Memory B cell (primary cell): ENCODE data around the gene PAIP2B.

Source experiments
- ATAC-seq: fragments of 150-1000 bp; cut with Tn5 transposase; 2 replicates; pipeline ENCODE4 v1.10.0; 2021; ENCODE audit warnings: low read depth, mild to moderate bottlenecking, moderate library complexity
- DNase-seq, 2 donors: peaks; one replicate each; pipeline ENCODE4 v3.0.0; 2022; ENCODE audit warnings: low spot score in 2 of 2
- H3K27ac Mint-ChIP-seq: one replicate; pipeline ENCODE4 v1.8.0; 2022; ENCODE audit warnings: mild to moderate bottlenecking, moderate library complexity, mixed read lengths
- H3K27me3 Mint-ChIP-seq: one replicate; pipeline ENCODE4 v1.8.0; 2022; ENCODE audit warnings: mixed read lengths
- H3K36me3 Mint-ChIP-seq: one replicate; pipeline ENCODE4 v1.8.0; 2022; ENCODE audit warnings: mild to moderate bottlenecking, mixed read lengths
- H3K4me1 Mint-ChIP-seq: one replicate; pipeline ENCODE4 v1.8.0; 2022; ENCODE audit warnings: mixed read lengths
- H3K4me3 Mint-ChIP-seq: one replicate; pipeline ENCODE4 v1.8.0; 2022; ENCODE audit warnings: mild to moderate bottlenecking, moderate library complexity, mixed read lengths
- H3K9me3 Mint-ChIP-seq: one replicate; pipeline ENCODE4 v1.8.0; 2022; ENCODE audit warnings: mixed read lengths

Gene PAIP2B

GRCh38 chr2:71154279-71154678 lies 72.6 kb downstream of the PAIP2B start:
- H3K27ac Mint-ChIP-seq: no peak overlapping the region
- H3K9me3 Mint-ChIP-seq: no peaks in the 10 kb centered on the region
- H3K4me3 Mint-ChIP-seq: no peak overlapping the region
- DNase-seq: no peak
- peaks cover 7% of the 10 kb centered on the region for H3K27me3 Mint-ChIP-seq
- ATAC-seq: no peak
- peaks cover 7% of the 10 kb centered on the region for H3K36me3 Mint-ChIP-seq
- peaks cover 10% of the 10 kb centered on the region for H3K4me1 Mint-ChIP-seq

- H3K27me3 Mint-ChIP-seq: peaks cover 7% of the 10 kb centered on the region
- DNase-seq: no peak
- H3K36me3 Mint-ChIP-seq: peaks cover 11% of the 10 kb centered on the region
- ATAC-seq: no peak
- H3K4me3 Mint-ChIP-seq: no peak overlapping the region
- H3K9me3 Mint-ChIP-seq: no peaks in the 10 kb centered on the region
- H3K27ac Mint-ChIP-seq: no peak overlapping the region
- peaks cover 10% of the 10 kb centered on the region for H3K4me1 Mint-ChIP-seq
Observed at GRCh38 chr2:71153585-71154224, 73.2 kb downstream of the PAIP2B start.

GRCh38 chr2:71151620-71152019 lies 75.3 kb downstream of the PAIP2B start:
- ATAC-seq (no peak), DNase-seq (no peak)
- Mint-ChIP-seq H3K36me3 (peaks cover 18% of the 10 kb centered on the region), H3K27ac (no peak overlapping the region), H3K4me1 (peaks cover 2% of the 10 kb centered on the region), H3K4me3 (no peak overlapping the region), H3K9me3 (no peaks in the 10 kb centered on the region), H3K27me3 (peaks cover 6% of the 10 kb centered on the region)

GRCh38 chr2:71150082-71150816 lies 76.7 kb downstream of the PAIP2B start:
- H3K9me3 Mint-ChIP-seq: no peaks in the 10 kb centered on the region
- H3K36me3 Mint-ChIP-seq: peaks cover 25% of the 10 kb centered on the region
- peaks cover 1% of the 10 kb centered on the region for H3K4me1 Mint-ChIP-seq
- H3K27ac Mint-ChIP-seq: no peak overlapping the region
- ATAC-seq: no peak
- no peak for DNase-seq
- H3K27me3 Mint-ChIP-seq: peaks cover 1% of the 10 kb centered on the region
- H3K4me3 Mint-ChIP-seq: no peak overlapping the region

GRCh38 chr2:71148506-71149063 lies 78.3 kb downstream of the PAIP2B start:
- H3K27me3 Mint-ChIP-seq: no peaks in the 10 kb centered on the region
- H3K27ac Mint-ChIP-seq: peak overlapping the region; percentile 29
- no peak for DNase-seq
- ATAC-seq: no peak
- no peak overlapping the region for H3K4me3 Mint-ChIP-seq
- H3K9me3 Mint-ChIP-seq: no peaks in the 10 kb centered on the region
- no peaks in the 10 kb centered on the region for H3K4me1 Mint-ChIP-seq
- peaks cover 35% of the 10 kb centered on the region for H3K36me3 Mint-ChIP-seq

GRCh38 chr2:71143782-71144181 lies 83.1 kb downstream of the PAIP2B start:
- Mint-ChIP-seq H3K27me3 (no peaks in the 10 kb centered on the region), H3K36me3 (peaks cover 39% of the 10 kb centered on the region), H3K9me3 (no peaks in the 10 kb centered on the region), H3K4me1 (peaks cover 2% of the 10 kb centered on the region), H3K27ac (no peak overlapping the region), H3K4me3 (no peak overlapping the region)
- DNase-seq (no peak), ATAC-seq (no peak)

- no peak for DNase-seq
- ATAC-seq: no peak
- H3K4me3 Mint-ChIP-seq: no peak overlapping the region
- peaks cover 17% of the 10 kb centered on the region for H3K36me3 Mint-ChIP-seq
- H3K27ac Mint-ChIP-seq: no peak overlapping the region
- no peaks in the 10 kb centered on the region for H3K27me3 Mint-ChIP-seq
- H3K9me3 Mint-ChIP-seq: no peaks in the 10 kb centered on the region
- peaks cover 2% of the 10 kb centered on the region for H3K4me1 Mint-ChIP-seq
Observed at GRCh38 chr2:71136174-71136573, 90.7 kb downstream of the PAIP2B start.

- Mint-ChIP-seq H3K27me3 (no peaks in the 10 kb centered on the region), H3K36me3 (peaks cover 9% of the 10 kb centered on the region), H3K27ac (no peak overlapping the region), H3K4me3 (no peak overlapping the region), H3K4me1 (peaks cover 2% of the 10 kb centered on the region), H3K9me3 (no peaks in the 10 kb centered on the region)
- DNase-seq (no peak), ATAC-seq (no peak)
Observed at GRCh38 chr2:71133603-71134002, 93.3 kb downstream of the PAIP2B start.
